ENCODE data around the gene EID1.

DNA sequence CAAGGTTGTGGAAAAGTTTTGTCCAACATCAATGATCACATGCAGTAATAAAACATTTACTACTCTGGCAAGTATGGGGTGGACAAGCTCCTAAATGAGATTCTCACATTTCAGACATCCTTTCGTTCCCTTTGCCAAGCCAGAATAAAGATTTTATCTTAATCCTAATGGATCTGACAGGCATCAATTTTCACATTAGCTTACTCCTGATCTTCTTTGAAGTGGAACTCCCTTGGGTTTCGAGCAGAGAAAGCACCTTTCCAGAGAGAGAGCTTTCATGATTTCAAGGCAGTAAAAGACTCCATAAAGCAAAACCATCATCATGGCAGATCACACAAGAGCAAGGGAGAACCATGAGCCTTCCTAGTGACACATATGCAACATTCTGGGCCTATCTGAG lies 27.3 kb upstream of the EID1 start:
- TF ChIP-seq, protein P1, sequence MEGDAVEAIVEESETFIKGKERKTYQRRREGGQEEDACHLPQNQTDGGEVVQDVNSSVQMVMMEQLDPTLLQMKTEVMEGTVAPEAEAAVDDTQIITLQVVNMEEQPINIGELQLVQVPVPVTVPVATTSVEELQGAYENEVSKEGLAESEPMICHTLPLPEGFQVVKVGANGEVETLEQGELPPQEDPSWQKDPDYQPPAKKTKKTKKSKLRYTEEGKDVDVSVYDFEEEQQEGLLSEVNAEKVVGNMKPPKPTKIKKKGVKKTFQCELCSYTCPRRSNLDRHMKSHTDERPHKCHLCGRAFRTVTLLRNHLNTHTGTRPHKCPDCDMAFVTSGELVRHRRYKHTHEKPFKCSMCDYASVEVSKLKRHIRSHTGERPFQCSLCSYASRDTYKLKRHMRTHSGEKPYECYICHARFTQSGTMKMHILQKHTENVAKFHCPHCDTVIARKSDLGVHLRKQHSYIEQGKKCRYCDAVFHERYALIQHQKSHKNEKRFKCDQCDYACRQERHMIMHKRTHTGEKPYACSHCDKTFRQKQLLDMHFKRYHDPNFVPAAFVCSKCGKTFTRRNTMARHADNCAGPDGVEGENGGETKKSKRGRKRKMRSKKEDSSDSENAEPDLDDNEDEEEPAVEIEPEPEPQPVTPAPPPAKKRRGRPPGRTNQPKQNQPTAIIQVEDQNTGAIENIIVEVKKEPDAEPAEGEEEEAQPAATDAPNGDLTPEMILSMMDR (IDR thresholded peaks at IDR 0.05; ENCODE audit: insufficient read depth, low read length, poor library complexity, severe bottlenecking) = no peak
- TF ChIP-seq EZH2phosphoT487 (conservative IDR thresholded peaks at IDR 0.05; ENCODE audit: low read length) = no peak

Measured in SU-DHL-6 (cell line).